Peyer's patch (tissue), 4 donors: ENCODE results near the gene SLC66A3.

ENCODE experiments used
- CTCF ChIP-seq, 6 experiments: fragments of 450-650 bp in 4 of 6; fragments of 200-600 bp in 2 of 6; sonication (generic) in 1 of 6; IDR thresholded peaks; one replicate each; pipeline ENCODE4 v1.5.1; 2017 to 2019; ENCODE audit warnings: antibody characterized with exemption in 6 of 6, mild to moderate bottlenecking in 3 of 6, moderate library complexity in 1 of 6
- POLR2A ChIP-seq, 2 donors: fragments of 450-650 bp; IDR thresholded peaks; one replicate each; pipeline ENCODE4 v1.5.1; 2017; ENCODE audit warnings: antibody characterized with exemption in 2 of 2, mild to moderate bottlenecking in 2 of 2, moderate library complexity in 2 of 2

GRCh38 chr2:11212645-11213044 lies 57.4 kb downstream of the SLC66A3 start:
- TF ChIP-seq POLR2A (IDR thresholded peaks at IDR 0.05): no peak
- TF ChIP-seq CTCF (IDR thresholded peaks at IDR 0.05): no peak
